GM19193 (cell line): ENCODE measurements around the gene PTRHD1.

Experiments used
- POLR2A ChIP-seq: IDR thresholded peaks from 4 replicates; pipeline ENCODE4 v1.6.1; 2011; ENCODE audit not compliant: insufficient read depth, insufficient read length; ENCODE audit errors: extremely low read depth

The PTRHD1 gene

GRCh38 chr2:24754985-24755705, 38.0 kb downstream of the PTRHD1 start:
- no peak for TF ChIP-seq POLR2A

- no peak for TF ChIP-seq POLR2A
Observed at GRCh38 chr2:24749069-24749691, 44.0 kb downstream of the PTRHD1 start.

GRCh38 chr2:24747299-24747698, 45.9 kb downstream of the PTRHD1 start:
- TF ChIP-seq POLR2A, result no peak

- TF ChIP-seq POLR2A, result no peak
Observed at GRCh38 chr2:24745825-24746224, 47.4 kb downstream of the PTRHD1 start.

DNA sequence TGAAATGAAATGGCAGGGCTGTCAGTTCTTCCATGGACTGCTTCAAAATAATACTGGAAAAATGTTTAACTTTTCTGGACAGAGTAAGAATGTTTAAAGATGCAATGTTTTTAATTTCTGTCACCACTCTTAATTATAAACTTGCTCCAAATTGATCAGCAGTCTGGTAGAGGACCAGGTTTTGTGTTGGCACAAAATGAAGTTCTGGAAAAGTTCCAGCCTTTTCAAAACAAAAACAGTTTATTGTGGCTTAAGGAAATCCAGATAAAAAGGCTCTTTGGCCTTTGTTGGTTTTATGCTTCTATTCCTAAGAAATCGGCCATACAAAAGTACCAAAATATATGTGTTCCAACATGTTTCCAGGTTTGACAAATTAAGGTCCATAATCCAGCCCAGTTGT, 48.8 kb downstream of the PTRHD1 start:
- no peak for TF ChIP-seq POLR2A

GRCh38 chr2:24743924-24744323, 49.3 kb downstream of the PTRHD1 start:
- no peak for TF ChIP-seq POLR2A

DNA sequence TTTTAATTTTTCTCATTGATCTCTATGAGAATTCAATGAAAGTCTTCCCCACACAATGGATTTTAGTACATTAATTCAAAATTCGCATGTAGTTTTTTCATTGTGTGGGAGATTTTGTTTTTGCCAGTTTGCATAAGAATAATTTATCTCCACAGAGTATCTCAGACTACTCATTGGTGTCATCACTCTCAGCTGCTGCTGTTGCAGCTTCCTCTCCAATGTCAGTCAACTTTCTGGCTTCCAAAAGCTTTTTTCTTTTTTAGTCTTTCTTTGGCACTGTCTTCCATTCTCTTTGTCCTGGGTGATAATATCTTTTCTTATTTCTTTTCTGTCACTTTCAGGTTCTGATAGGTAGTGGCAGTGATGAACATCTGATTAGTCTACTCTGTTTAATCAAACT, 50.5 kb downstream of the PTRHD1 start:
- no peak for TF ChIP-seq POLR2A

- TF ChIP-seq POLR2A, result no peak
Observed at GRCh38 chr2:24740142-24740541, 53.0 kb downstream of the PTRHD1 start.
